Activated CD4-positive, alpha-beta T cell treated with anti-CD3 and anti-CD28 coated beads, Interleukin-2, Interleukin-4, amounts not matched to agents 100 ng/mL and 50 ng/mL, durations not matched to agents 16 hours and 8 hours (primary cell): Measurements from ENCODE around the gene LCN10.
A peak's percentile ranks its signal among the peaks of the same experiment; 100 is the strongest.

Experiments used
- DNase-seq: peaks from one replicate; pipeline ENCODE4 v3.0.0-alpha.2; 2020; ENCODE audit warnings: low spot score

LCN10 gene

GRCh38 chr9:136738960-136739359, 3.8 kb downstream of the LCN10 start:
- no peak for DNase-seq

- DNase-seq, result no peak
Observed at GRCh38 chr9:136735812-136736480, 6.8 kb downstream of the LCN10 start.

- peak; percentile 51 for DNase-seq
Observed at GRCh38 chr9:136734837-136735496, 7.8 kb downstream of the LCN10 start.

GRCh38 chr9:136733611-136734010, 9.1 kb downstream of the LCN10 start:
- no peak for DNase-seq

- DNase-seq, result no peak
Observed at GRCh38 chr9:136732444-136733178, 10.1 kb downstream of the LCN10 start.

- no peak for DNase-seq
Observed at GRCh38 chr9:136729926-136730325, 12.8 kb downstream of the LCN10 start.

GRCh38 chr9:136729144-136729543, 13.6 kb downstream of the LCN10 start:
- DNase-seq, result peak; percentile 53

- DNase-seq, result no peak
Observed at GRCh38 chr9:136728548-136729123, 14.1 kb downstream of the LCN10 start.

GRCh38 chr9:136728080-136728547, 14.6 kb downstream of the LCN10 start:
- peak; percentile 93 for DNase-seq

GRCh38 chr9:136726631-136727191, 16.0 kb downstream of the LCN10 start:
- peak; percentile 53 for DNase-seq

- no peak for DNase-seq
Observed at GRCh38 chr9:136726118-136726517, 16.6 kb downstream of the LCN10 start.

- DNase-seq, result no peak
Observed at GRCh38 chr9:136725612-136726011, 17.1 kb downstream of the LCN10 start.

GRCh38 chr9:136724772-136725171, 18.0 kb downstream of the LCN10 start:
- no peak for DNase-seq

GRCh38 chr9:136723989-136724388, 18.8 kb downstream of the LCN10 start:
- DNase-seq, result no peak

- peak; percentile 24 for DNase-seq
Observed at GRCh38 chr9:136723362-136723976, 19.3 kb downstream of the LCN10 start.

- peak; percentile 21 for DNase-seq
Observed at GRCh38 chr9:136722969-136723356, 19.8 kb downstream of the LCN10 start.

- DNase-seq, result no peak
Observed at GRCh38 chr9:136722093-136722968, 20.4 kb downstream of the LCN10 start.

- no peak for DNase-seq
Observed at GRCh38 chr9:136721339-136722092, 21.2 kb downstream of the LCN10 start.

GRCh38 chr9:136720898-136721338, 21.8 kb downstream of the LCN10 start:
- no peak for DNase-seq
